HCT116 (cell line): ENCODE results near the gene C13orf46. TPM values are rescaled to one million over a fixed set of nuclear protein-coding genes. Genes with fewer than 3 reads are reported as not detected.
"Not testable (repeated sequence)": the region's sequence is repeated elsewhere in the genome, so short reads cannot be mapped to it uniquely, and the experiment has no call there.

Experiments
- ATAC-seq: fragments of 200-7000 bp; cut with Tn5 transposase; 2 replicates; pipeline ENCODE4 v1.9.1; 2020; ENCODE audit warnings: mild to moderate bottlenecking, moderate library complexity
- BruUV-seq: library from RNA; stranded (reverse); fragments of 400-500 nt; replicated peaks from 2 replicates; lab custom pipeline; 2021; lab: Mats Ljungman, UMichigan
- CTCF ChIA-PET: fragments of 300-600 bp; sonication (Branson Sonifier 250); formaldehyde crosslinking; loops from one replicate; lab custom pipeline; 2021; ENCODE audit warnings: antibody characterized with exemption; lab: Charles Lee
- POLR2A ChIA-PET: fragments of 300-600, 350-600 bp; sonication (Branson Sonifier 250); formaldehyde crosslinking; loops from one replicate; lab custom pipeline; 2021; ENCODE audit warnings: antibody characterized with exemption; lab: Charles Lee
- RAD21 ChIA-PET, 2 experiments: fragments of 300-600 bp; sonication (Branson Sonifier 250); formaldehyde crosslinking; loops; one replicate each; lab custom pipeline; 2023; ENCODE audit warnings: low total read pairs in 2 of 2; ENCODE audit not compliant: uncharacterized antibody in 2 of 2, unreplicated experiment in 2 of 2, low non-redundant PET in 1 of 2; lab: Charles Lee
- DNase-seq: peaks from one replicate; pipeline ENCODE4 v3.0.0-alpha.2; 2010; ENCODE audit warnings: low read depth, low spot score
- H2AFZ ChIP-seq: fragments of 200-600 bp; shearing (Covaris generic), sonication (generic); 2 replicates; pipeline ENCODE4 v1.6.1; 2017; ENCODE audit warnings: low read depth, mixed run types, mixed read lengths, antibody characterized with exemption, low read length; ENCODE audit not compliant: poor library complexity, severe bottlenecking
- H3K27ac ChIP-seq: 2 replicates; pipeline ENCODE4 v1.5.1; 2012; ENCODE audit warnings: low read depth, low read length
- H3K27me3 ChIP-seq: fragments of 200-600 bp; sonication (generic); 2 replicates; pipeline ENCODE4 v1.6.1; 2016; ENCODE audit warnings: mixed run types, low read length, mixed read lengths; ENCODE audit not compliant: insufficient read depth
- H3K36me3 ChIP-seq, 2 experiments: fragments of 200-500 bp in 1 of 2; fragments of 200-600 bp in 1 of 2; sonication (Bioruptor generic) in 1 of 2; sonication (generic) in 1 of 2; 2 replicates each; pipeline versions ENCODE4 v1.5.1 to v1.6.1; 2014 to 2016; ENCODE audit warnings: low read length in 2 of 2, inconsistent platforms in 1 of 2, mixed read lengths in 1 of 2, mixed run types in 1 of 2; ENCODE audit not compliant: insufficient read depth in 2 of 2, control insufficient read depth in 1 of 2
- H3K4me1 ChIP-seq, 2 experiments: fragments of 200-600 bp in 1 of 2; sonication (generic) in 1 of 2; 2 replicates each; pipeline versions ENCODE4 v1.5.1 to v1.6.1; 2012 to 2017; ENCODE audit warnings: low read length in 2 of 2, inconsistent platforms in 1 of 2, mild to moderate bottlenecking in 1 of 2, mixed read lengths in 1 of 2, mixed run types in 1 of 2, moderate library complexity in 1 of 2; ENCODE audit not compliant: insufficient read depth in 2 of 2, control insufficient read depth in 1 of 2
- H3K4me2 ChIP-seq: fragments of 200-600 bp; sonication (generic); 2 replicates; pipeline ENCODE4 v1.6.1; 2017; ENCODE audit warnings: mixed run types, low read length, mixed read lengths
- H3K4me3 ChIP-seq, 2 experiments: fragments of 200-600 bp in 1 of 2; sonication (generic) in 1 of 2; replicated peaks in 1 of 2; 2 replicates each; pipeline ENCODE4 v1.5.1; 2011 to 2016; ENCODE audit warnings: low read length in 2 of 2, control low read depth in 1 of 2, low read depth in 1 of 2, mild to moderate bottlenecking in 1 of 2, mixed read lengths in 1 of 2, mixed run types in 1 of 2
- H3K79me2 ChIP-seq: fragments of 200-600 bp; sonication (generic); 2 replicates; pipeline ENCODE4 v1.6.1; 2017; ENCODE audit warnings: mild to moderate bottlenecking, mixed run types, low read length, moderate library complexity, mixed read lengths; ENCODE audit not compliant: insufficient read depth
- H3K9ac ChIP-seq: fragments of 200-600 bp; sonication (generic); 2 replicates; pipeline ENCODE4 v1.6.1; 2016; ENCODE audit warnings: low read length, mixed read lengths
- H3K9me2 ChIP-seq: fragments of 200-600 bp; sonication (generic), shearing (Covaris generic); 2 replicates; pipeline ENCODE4 v1.6.1; 2017; ENCODE audit warnings: mixed run types, mild to moderate bottlenecking, moderate library complexity; ENCODE audit not compliant: insufficient read depth
- H3K9me3 ChIP-seq, 2 experiments: fragments of 200-500 bp in 1 of 2; fragments of 200-600 bp in 1 of 2; sonication (Bioruptor generic) in 1 of 2; sonication (generic) in 1 of 2; 2 replicates each; pipeline ENCODE4 v1.6.1; 2014 to 2017; ENCODE audit warnings: low read length in 2 of 2, mixed read lengths in 2 of 2, inconsistent platforms in 1 of 2, low read depth in 1 of 2, mild to moderate bottlenecking in 1 of 2, mixed run types in 1 of 2, moderate library complexity in 1 of 2; ENCODE audit not compliant: control insufficient read depth in 1 of 2, insufficient read depth in 1 of 2
- H4K20me1 ChIP-seq: fragments of 200-600 bp; sonication (generic), shearing (Covaris generic); 2 replicates; pipeline ENCODE4 v1.6.1; 2017; ENCODE audit warnings: mixed run types, mild to moderate bottlenecking, moderate library complexity; ENCODE audit not compliant: insufficient read depth
- CBX3 ChIP-seq: IDR thresholded peaks from 2 replicates; pipeline ENCODE4 v1.6.1; 2012; ENCODE audit warnings: low read depth
- CEBPB ChIP-seq: IDR thresholded peaks from 2 replicates; pipeline ENCODE4 v1.6.1; 2012; ENCODE audit warnings: low read depth
- ELF1 ChIP-seq: IDR thresholded peaks from 2 replicates; pipeline ENCODE4 v1.6.1; 2012; ENCODE audit warnings: low read depth, borderline replicate concordance
- SP1 ChIP-seq: IDR thresholded peaks from 2 replicates; pipeline ENCODE4 v1.6.1; 2012; ENCODE audit warnings: low read depth
- YY1 ChIP-seq: IDR thresholded peaks from 2 replicates; pipeline ENCODE4 v1.6.1; 2011; ENCODE audit warnings: low read length, low read depth, moderate library complexity, mild to moderate bottlenecking; ENCODE audit not compliant: insufficient replicate concordance; ENCODE audit errors: extremely low read depth
- intact Hi-C: fragments of 100-400 bp; cut with micrococcal nuclease; formaldehyde crosslinking; loops from 2 replicates; pipeline ENCODE4 v1.10.0; 2022
- total RNA-seq: library from RNA; stranded (reverse); gene quantifications from one replicate; pipeline ENCODE4 v1.2.1, GENCODE V29; 2021; ENCODE audit not compliant: unreplicated experiment
- TF ChIP-seq, protein P1 (sequence below): IDR thresholded peaks from 2 replicates; pipeline ENCODE4 v1.6.1; 2011; ENCODE audit warnings: mild to moderate bottlenecking, low read length, moderate library complexity; ENCODE audit not compliant: insufficient replicate concordance; ENCODE audit errors: extremely low read depth
- TF ChIP-seq, protein P2 (sequence below): IDR thresholded peaks from 2 replicates; pipeline ENCODE4 v1.6.1; 2012

Gene C13orf46
- total RNA-seq, 1 experiment from 2014 or later: 0.93 TPM

DNA sequence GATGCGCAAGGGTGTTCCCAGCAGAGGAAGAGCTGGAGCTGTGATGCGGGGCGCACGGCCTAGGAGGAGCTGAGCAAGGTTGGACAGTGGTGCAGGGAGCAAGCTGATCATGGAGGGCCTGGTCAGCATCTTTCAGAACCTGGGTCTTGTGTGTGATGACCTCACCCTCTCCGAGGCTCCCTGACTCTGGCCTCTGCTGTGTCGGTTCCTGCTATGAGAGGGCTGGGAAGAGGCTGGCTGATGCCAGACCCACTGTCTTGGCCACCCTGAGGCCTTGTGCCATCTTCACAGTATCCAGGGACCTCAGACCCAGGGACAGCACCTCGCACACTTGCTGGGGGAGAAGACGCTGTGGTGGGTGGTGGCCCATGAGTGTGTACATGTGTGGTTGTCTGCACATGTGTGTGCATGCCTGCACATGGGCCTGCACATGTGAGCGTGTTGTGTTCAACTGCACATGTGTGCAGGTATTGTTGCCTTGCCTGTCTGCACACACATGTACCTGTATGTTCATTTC, 16.5 kb upstream of the C13orf46 start:
- ChIA-PET CTCF (no interaction called here), RAD21 (no interaction called here), POLR2A (no interaction called here)
- Histone ChIP-seq H3K27ac (no peak overlapping the region), H3K36me3 (peaks cover 2 to 14% of the 10 kb centered on the region in 2 experiments; a peak in 3 of 4 replicates), H2AFZ (no peak overlapping the region), H3K4me3 (no peak overlapping the region), H3K79me2 (no peaks in the 10 kb centered on the region), H3K9ac (no peak overlapping the region), H3K9me3 (no peaks in the 10 kb centered on the region), H3K4me2 (no peak overlapping the region), H4K20me1 (no peaks in the 10 kb centered on the region), H3K4me1 (no peaks in the 10 kb centered on the region), H3K9me2 (no peaks in the 10 kb centered on the region), H3K27me3 (no peaks in the 10 kb centered on the region)
- TF ChIP-seq, protein P1, sequence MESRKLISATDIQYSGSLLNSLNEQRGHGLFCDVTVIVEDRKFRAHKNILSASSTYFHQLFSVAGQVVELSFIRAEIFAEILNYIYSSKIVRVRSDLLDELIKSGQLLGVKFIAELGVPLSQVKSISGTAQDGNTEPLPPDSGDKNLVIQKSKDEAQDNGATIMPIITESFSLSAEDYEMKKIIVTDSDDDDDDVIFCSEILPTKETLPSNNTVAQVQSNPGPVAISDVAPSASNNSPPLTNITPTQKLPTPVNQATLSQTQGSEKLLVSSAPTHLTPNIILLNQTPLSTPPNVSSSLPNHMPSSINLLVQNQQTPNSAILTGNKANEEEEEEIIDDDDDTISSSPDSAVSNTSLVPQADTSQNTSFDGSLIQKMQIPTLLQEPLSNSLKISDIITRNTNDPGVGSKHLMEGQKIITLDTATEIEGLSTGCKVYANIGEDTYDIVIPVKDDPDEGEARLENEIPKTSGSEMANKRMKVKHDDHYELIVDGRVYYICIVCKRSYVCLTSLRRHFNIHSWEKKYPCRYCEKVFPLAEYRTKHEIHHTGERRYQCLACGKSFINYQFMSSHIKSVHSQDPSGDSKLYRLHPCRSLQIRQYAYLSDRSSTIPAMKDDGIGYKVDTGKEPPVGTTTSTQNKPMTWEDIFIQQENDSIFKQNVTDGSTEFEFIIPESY: no peak
- TF ChIP-seq, protein P2, sequence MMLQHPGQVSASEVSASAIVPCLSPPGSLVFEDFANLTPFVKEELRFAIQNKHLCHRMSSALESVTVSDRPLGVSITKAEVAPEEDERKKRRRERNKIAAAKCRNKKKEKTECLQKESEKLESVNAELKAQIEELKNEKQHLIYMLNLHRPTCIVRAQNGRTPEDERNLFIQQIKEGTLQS: no peak
- TF ChIP-seq ELF1: no peak
- DNase-seq (no peak), ATAC-seq (no peak)
- intact Hi-C loops: no loop called here
- no TSS peak for BruUV-seq

DNA sequence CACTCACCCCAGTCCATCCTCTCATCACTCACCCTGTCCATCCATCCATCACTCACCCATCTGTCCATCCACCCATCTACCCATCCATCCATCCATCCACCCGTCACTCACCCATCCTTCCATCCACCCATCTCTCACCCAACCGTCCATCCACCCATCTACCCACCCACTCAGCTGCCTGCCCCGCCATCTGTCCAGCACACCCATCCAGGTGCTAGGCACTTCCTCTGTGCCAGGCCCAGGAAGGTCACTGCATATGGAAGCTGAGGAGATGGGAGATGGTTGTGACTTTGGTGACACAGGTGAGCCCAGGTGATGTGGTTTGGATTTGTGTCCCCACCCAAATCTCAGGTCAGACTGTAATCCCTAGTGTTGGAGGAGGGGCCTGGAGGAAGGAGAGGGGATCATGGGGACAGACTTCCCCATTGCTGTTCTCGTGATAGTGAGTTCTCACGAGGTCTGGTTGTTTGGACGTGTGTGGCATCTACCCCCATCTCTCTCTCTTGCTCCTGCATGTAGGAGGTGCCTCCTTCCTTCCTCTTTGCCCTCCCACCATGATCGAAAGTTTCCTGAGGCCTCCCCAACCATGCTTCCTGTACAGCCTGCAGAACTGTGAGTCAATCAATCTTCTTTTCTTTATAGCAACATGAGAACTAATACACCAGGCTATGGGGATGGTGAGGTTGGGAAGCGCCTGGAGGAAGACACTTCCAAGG, 15.9 kb upstream of the C13orf46 start:
- POLR2A ChIA-PET: no interaction called here
- TF ChIP-seq YY1: no peak
- TF ChIP-seq CBX3: no peak
- no peak for TF ChIP-seq SP1
- no peak for TF ChIP-seq CEBPB
- TF ChIP-seq, all 23 proteins: peak for 0
- Histone ChIP-seq H2AFZ (no peak overlapping the region), H3K9ac (no peak overlapping the region), H4K20me1 (no peaks in the 10 kb centered on the region), H3K4me1 (no peaks in the 10 kb centered on the region), H3K9me2 (no peaks in the 10 kb centered on the region), H3K4me3 (no peak overlapping the region), H3K27ac (no peak overlapping the region), H3K4me2 (no peak overlapping the region), H3K79me2 (no peaks in the 10 kb centered on the region), H3K9me3 (no peaks in the 10 kb centered on the region), H3K27me3 (no peaks in the 10 kb centered on the region), H3K36me3 (peaks cover 2 to 14% of the 10 kb centered on the region in 2 experiments; a peak in 3 of 4 replicates)
- BruUV-seq: no TSS peak
- ChIA-PET CTCF (no interaction called here), RAD21 (no interaction called here)
- ATAC-seq: no peak
- intact Hi-C loops: no loop called here
- DNase-seq: no peak

DNA sequence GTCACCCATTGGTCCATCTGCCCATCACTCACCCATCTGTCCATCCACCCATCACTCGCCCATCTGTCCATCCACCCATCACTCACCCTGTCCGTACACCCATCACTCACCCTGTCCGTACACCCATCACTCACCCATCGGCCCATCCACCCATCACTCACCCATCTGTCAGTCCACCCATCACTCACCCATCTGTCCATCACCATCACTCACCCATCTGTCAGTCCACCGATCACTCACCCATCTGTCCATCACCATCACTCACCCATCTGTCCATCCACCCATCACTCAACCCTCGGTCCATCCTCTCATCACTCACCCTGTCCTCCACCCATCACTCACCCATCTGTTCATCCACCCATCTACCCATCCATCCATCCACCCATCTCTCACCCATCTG, 15.0 kb upstream of the C13orf46 start:
- H3K4me2 ChIP-seq, RAD21 ChIA-PET, BruUV-seq, H3K9ac ChIP-seq, H3K79me2 ChIP-seq, intact Hi-C loops, CTCF ChIA-PET, POLR2A ChIA-PET, ATAC-seq, DNase-seq, H3K27ac ChIP-seq, H4K20me1 ChIP-seq, H3K4me1 ChIP-seq, H3K4me3 ChIP-seq, H3K27me3 ChIP-seq, H3K9me2 ChIP-seq, H3K9me3 ChIP-seq, H2AFZ ChIP-seq: not testable (repeated sequence)
- H3K36me3 ChIP-seq: peaks cover 2 to 14% of the 10 kb centered on the region in 2 experiments; a peak in 3 of 4 replicates
